Fibroblast of lung (primary cell): ENCODE data around the gene MESD. TPM values are rescaled to one million over a fixed set of nuclear protein-coding genes. Genes with fewer than 3 reads are reported as not detected.

Experiments
- DNase-seq, 2 donors: peaks; one replicate each; pipeline versions ENCODE4 v3.0.0 to v3.0.0-alpha.2; 2010; ENCODE audit warnings: low read depth in 2 of 2
- H2AFZ ChIP-seq: 2 replicates; pipeline ENCODE4 v1.5.1; 2012; ENCODE audit warnings: low read length, control low read depth, inconsistent platforms
- H3K27ac ChIP-seq: 2 replicates; pipeline ENCODE4 v1.5.1; 2011; ENCODE audit warnings: low read length, control low read depth; ENCODE audit not compliant: insufficient read depth
- H3K27me3 ChIP-seq: 2 replicates; pipeline ENCODE4 v1.5.1; 2011; ENCODE audit warnings: mild to moderate bottlenecking, low read length; ENCODE audit not compliant: control insufficient read depth, insufficient read depth
- H3K36me3 ChIP-seq: 2 replicates; pipeline ENCODE4 v1.5.1; 2011; ENCODE audit warnings: low read length; ENCODE audit not compliant: control insufficient read depth, insufficient read depth
- H3K4me1 ChIP-seq: 2 replicates; pipeline ENCODE4 v1.5.1; 2011; ENCODE audit warnings: low read length; ENCODE audit not compliant: control insufficient read depth, insufficient read depth; ENCODE audit errors: extremely low read depth
- H3K4me2 ChIP-seq: 2 replicates; pipeline ENCODE4 v1.5.1; 2011; ENCODE audit warnings: low read length, control low read depth; ENCODE audit not compliant: insufficient read depth; ENCODE audit errors: extremely low read depth
- H3K4me3 ChIP-seq, 4 experiments: fragments of 200-600 bp in 1 of 4; sonication (generic) in 1 of 4; replicated peaks in 1 of 4; 2 replicates each; pipeline ENCODE4 v1.5.1; 2011 to 2016; ENCODE audit warnings: low read length in 4 of 4, low read depth in 3 of 4, mild to moderate bottlenecking in 3 of 4, control low read depth in 2 of 4, inconsistent platforms in 1 of 4, mixed read lengths in 1 of 4; ENCODE audit not compliant: insufficient read depth in 1 of 4; ENCODE audit errors: control extremely low read depth in 1 of 4
- H3K79me2 ChIP-seq: 2 replicates; pipeline ENCODE4 v1.5.1; 2012; ENCODE audit warnings: mild to moderate bottlenecking, low read length, inconsistent platforms; ENCODE audit not compliant: control insufficient read depth, insufficient read depth
- H3K9ac ChIP-seq: 2 replicates; pipeline ENCODE4 v1.5.1; 2011; ENCODE audit warnings: mild to moderate bottlenecking, low read length, control low read depth; ENCODE audit not compliant: insufficient read depth
- H3K9me3 ChIP-seq: 2 replicates; pipeline ENCODE4 v1.5.1; 2012; ENCODE audit warnings: low read depth, low read length; ENCODE audit not compliant: control insufficient read depth, insufficient read depth
- H4K20me1 ChIP-seq: 2 replicates; pipeline ENCODE4 v1.5.1; 2011; ENCODE audit warnings: low read length; ENCODE audit not compliant: control insufficient read depth, insufficient read depth; ENCODE audit errors: extremely low read depth
- EZH2 ChIP-seq: IDR thresholded peaks from 2 replicates; pipeline ENCODE4 v1.5.1; 2012; ENCODE audit warnings: low read length, control low read depth, mild to moderate bottlenecking; ENCODE audit errors: missing control alignments
- polyA plus RNA-seq, 2 donors: library from polyadenylated mRNA; depleted of rRNA in 1 of 2; stranded (reverse) in 1 of 2; unstranded in 1 of 2; fragments of >200 nt; gene quantifications; 2 replicates each; pipeline ENCODE4 v1.2.1, GENCODE V29; 2011 to 2012; ENCODE audit warnings: missing spikeins in 1 of 2
- total RNA-seq: library from RNA; depleted of rRNA; stranded (reverse); fragments of >200 nt; gene quantifications from 2 replicates; pipeline ENCODE4 v1.2.1, GENCODE V29; 2014
- TF ChIP-seq, protein P1 (sequence below), 2 donors: IDR thresholded peaks in 1 of 2; conservative IDR thresholded peaks in 1 of 2; 1 replicate in 1 of 2; 2 replicates in 1 of 2; pipeline ENCODE4 v1.5.1; 2011 to 2012; ENCODE audit warnings: low read length in 2 of 2, control low read depth in 1 of 2, inconsistent platforms in 1 of 2, low read depth in 1 of 2, mild to moderate bottlenecking in 1 of 2

Gene MESD
- total and polyA plus RNA-seq, 2 donors (not counting 1 experiment from before 2014, with no cell fraction given): 21.3 to 26.0 TPM

GRCh38 chr15:80929689-80930088, 59.9 kb downstream of the MESD start:
- H3K9me3 ChIP-seq: no peaks in the 10 kb centered on the region
- no peak overlapping the region for H3K9ac ChIP-seq
- H3K27ac ChIP-seq: no peak overlapping the region
- H3K79me2 ChIP-seq: no peaks in the 10 kb centered on the region
- H3K4me1 ChIP-seq: peaks cover 12% of the 10 kb centered on the region
- no peak for TF ChIP-seq EZH2
- TF ChIP-seq, protein P1, sequence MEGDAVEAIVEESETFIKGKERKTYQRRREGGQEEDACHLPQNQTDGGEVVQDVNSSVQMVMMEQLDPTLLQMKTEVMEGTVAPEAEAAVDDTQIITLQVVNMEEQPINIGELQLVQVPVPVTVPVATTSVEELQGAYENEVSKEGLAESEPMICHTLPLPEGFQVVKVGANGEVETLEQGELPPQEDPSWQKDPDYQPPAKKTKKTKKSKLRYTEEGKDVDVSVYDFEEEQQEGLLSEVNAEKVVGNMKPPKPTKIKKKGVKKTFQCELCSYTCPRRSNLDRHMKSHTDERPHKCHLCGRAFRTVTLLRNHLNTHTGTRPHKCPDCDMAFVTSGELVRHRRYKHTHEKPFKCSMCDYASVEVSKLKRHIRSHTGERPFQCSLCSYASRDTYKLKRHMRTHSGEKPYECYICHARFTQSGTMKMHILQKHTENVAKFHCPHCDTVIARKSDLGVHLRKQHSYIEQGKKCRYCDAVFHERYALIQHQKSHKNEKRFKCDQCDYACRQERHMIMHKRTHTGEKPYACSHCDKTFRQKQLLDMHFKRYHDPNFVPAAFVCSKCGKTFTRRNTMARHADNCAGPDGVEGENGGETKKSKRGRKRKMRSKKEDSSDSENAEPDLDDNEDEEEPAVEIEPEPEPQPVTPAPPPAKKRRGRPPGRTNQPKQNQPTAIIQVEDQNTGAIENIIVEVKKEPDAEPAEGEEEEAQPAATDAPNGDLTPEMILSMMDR (conservative IDR thresholded peaks at IDR 0.05 in 1 of 2, IDR thresholded peaks at IDR 0.05 in 1 of 2; ENCODE audit: low read depth in 1 of 2, low read length in 2 of 2): no peak
- no peaks in the 10 kb centered on the region for H3K27me3 ChIP-seq
- H3K4me3 ChIP-seq: no peak overlapping the region
- no peaks in the 10 kb centered on the region for H4K20me1 ChIP-seq
- no peak overlapping the region for H2AFZ ChIP-seq
- no peak overlapping the region for H3K4me2 ChIP-seq
- DNase-seq: peak in 1 of 2 donors; percentile 88
- H3K36me3 ChIP-seq: peaks cover 18% of the 10 kb centered on the region

- no peak overlapping the region for H3K27ac ChIP-seq
- no peak overlapping the region for H3K4me2 ChIP-seq
- DNase-seq: peak; percentile 65 to 94
- no peaks in the 10 kb centered on the region for H3K9me3 ChIP-seq
- H3K4me3 ChIP-seq: no peak overlapping the region
- no peaks in the 10 kb centered on the region for H4K20me1 ChIP-seq
- no peaks in the 10 kb centered on the region for H3K79me2 ChIP-seq
- no peak overlapping the region for H2AFZ ChIP-seq
- H3K4me1 ChIP-seq: peaks cover 7% of the 10 kb centered on the region
- TF ChIP-seq, protein P1 (conservative IDR thresholded peaks at IDR 0.05 in 1 of 2, IDR thresholded peaks at IDR 0.05 in 1 of 2; ENCODE audit: low read depth in 1 of 2, low read length in 2 of 2): no peak
- TF ChIP-seq EZH2: no peak
- no peaks in the 10 kb centered on the region for H3K27me3 ChIP-seq
- peaks cover 19% of the 10 kb centered on the region for H3K36me3 ChIP-seq
- H3K9ac ChIP-seq: no peak overlapping the region
Observed at GRCh38 chr15:80929225-80929624, 60.4 kb downstream of the MESD start.

DNA sequence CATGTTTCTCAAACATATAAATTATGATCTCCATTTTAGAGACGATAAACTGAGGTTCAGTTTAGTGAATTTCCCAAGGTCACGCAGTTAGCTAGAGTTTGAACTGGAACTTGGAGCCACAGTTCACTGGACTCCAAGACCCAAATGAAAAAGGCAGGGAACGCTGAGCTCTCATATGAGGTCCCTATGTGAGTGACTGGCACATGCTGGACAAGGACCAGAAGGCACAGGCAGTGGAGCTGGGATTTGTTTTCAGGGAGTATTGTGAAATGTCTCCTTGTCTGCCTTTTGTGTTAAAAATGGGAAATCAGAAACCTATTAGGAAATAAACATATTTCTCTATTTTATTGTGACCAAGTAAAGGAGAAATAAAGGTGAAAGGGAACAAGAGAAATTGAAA, 63.5 kb downstream of the MESD start:
- no peaks in the 10 kb centered on the region for H4K20me1 ChIP-seq
- H3K27me3 ChIP-seq: no peaks in the 10 kb centered on the region
- no peak overlapping the region for H3K9ac ChIP-seq
- H3K27ac ChIP-seq: no peak overlapping the region
- H3K9me3 ChIP-seq: no peaks in the 10 kb centered on the region
- no peaks in the 10 kb centered on the region for H3K4me1 ChIP-seq
- H3K36me3 ChIP-seq: peaks cover 29% of the 10 kb centered on the region
- H2AFZ ChIP-seq: no peak overlapping the region
- DNase-seq: peak in 1 of 2 donors; percentile 9
- H3K4me2 ChIP-seq: no peak overlapping the region
- no peak for TF ChIP-seq EZH2
- TF ChIP-seq, protein P1 (conservative IDR thresholded peaks at IDR 0.05 in 1 of 2, IDR thresholded peaks at IDR 0.05 in 1 of 2; ENCODE audit: low read depth in 1 of 2, low read length in 2 of 2): no peak
- H3K4me3 ChIP-seq: no peak overlapping the region
- H3K79me2 ChIP-seq: no peaks in the 10 kb centered on the region
